Measurements from ENCODE around the gene CHAC1.

Gene CHAC1

DNA sequence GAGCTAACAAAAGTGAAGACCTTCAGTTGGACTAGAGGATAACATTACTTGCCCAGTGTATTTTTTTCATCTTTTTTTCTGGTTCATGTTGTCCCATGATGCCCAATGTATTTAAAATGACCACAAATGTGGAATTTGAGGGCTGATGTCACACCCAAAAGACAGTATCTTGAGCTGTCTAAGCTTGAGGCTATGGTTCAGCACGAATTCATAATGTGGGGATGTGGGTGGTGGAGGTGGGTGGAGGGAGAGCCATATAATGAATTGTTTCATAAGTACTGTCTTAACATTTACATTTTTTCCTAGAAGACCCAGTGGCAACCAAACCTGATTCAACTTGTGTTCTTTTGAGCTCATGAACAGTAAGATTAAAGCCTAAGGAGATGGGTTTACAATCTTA is 37.5 kb downstream of the CHAC1 start:
- DNase-seq, result no peak

DNA sequence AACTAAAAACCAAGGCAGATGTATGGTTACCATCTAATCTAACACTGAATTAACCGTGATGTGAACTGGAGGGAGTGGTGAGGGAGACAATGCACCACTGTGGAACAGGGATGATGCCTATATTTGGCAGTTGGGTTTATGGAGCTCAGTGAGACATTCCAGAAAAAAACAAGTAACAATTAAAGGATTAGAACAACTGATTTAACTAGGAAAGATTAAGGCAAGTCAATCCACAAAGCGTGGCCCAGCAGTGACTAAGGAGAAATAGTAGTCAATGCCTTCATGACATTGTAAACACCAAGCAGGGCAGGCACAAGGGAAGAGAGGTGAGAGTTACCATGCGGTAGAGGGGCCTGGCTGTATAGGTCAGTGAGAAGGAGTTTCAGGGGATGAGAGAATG is 38.1 kb downstream of the CHAC1 start:
- DNase-seq, result no peak

DNA sequence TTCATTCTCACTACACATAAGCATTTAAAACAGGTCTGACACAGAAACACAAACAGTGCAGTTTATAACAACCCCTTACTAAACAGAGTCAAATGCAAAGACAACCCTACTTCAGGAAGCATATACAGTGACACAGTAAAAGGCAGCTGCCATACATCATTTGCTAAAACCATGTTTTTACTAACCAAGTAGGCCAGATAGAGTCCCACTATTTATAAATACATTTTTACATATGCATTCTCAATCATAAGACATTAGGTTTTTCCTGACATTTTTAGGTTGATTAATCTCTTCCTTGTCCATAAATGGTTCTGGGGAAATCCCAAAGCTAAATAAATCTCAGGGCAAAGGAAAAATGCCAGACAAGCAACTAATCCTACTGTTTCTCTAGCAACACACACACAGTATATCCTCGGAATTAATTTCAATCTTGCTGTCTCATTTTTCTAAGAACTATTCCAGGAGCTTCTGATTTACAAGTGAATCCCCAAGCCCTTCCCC is 39.0 kb downstream of the CHAC1 start:
- no peak for DNase-seq

DNA sequence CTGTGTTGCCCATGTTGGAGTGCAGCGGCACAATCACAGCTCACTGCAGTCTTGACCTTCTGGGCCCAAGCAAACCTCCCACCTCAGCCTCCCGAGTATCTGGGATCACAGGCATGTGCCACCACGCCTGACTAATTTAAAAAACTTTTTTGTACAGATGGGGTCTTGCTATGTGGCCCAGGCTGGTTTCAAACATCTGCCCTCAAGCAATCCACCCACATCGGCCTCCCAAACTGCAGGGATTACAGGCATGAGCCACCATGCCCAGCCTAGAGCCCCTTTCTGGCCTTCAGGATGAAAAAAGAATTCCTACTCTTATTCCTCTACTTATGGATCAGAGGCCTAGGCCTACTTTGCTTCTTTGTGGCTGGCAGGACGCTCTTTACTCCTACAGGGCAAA is 39.6 kb downstream of the CHAC1 start:
- no peak for DNase-seq

DNA sequence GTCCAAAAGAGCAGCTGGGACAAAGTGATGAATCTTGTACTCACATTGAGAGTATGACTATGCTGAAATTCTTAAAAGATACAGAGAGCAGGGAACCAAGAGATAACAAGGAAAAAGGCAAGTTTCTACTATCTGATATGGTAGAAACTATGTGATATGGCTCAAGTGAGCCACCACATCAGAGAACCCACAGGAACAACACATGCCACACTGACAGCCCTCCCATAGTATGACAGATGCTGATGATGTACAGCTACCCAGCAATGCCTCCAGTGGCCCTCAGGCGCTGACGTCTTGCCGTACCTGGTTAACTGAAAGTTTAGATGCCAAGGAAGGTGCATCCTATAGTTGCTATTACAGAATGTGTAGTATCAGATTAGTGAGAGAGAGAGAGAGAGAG is 42.4 kb downstream of the CHAC1 start:
- no peak for DNase-seq

DNA sequence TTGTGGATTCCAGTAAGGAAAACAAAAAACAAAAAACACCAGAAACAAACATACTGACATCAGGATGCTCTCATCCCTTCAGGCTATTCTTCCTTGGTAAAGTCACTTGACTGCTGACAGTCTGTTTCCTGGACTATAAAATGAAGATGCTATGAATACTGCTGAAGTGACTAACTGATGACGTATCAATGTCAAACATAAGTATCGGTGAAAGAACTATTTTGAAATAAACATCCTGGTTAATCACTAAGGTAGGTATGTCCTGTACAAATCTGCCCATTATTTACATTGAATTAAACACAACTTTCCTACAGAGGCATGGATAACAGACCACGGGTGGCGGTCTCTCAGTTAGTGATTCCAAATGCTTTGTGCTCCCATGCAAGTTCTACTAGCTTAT is 45.9 kb downstream of the CHAC1 start:
- no peak for DNase-seq

DNA sequence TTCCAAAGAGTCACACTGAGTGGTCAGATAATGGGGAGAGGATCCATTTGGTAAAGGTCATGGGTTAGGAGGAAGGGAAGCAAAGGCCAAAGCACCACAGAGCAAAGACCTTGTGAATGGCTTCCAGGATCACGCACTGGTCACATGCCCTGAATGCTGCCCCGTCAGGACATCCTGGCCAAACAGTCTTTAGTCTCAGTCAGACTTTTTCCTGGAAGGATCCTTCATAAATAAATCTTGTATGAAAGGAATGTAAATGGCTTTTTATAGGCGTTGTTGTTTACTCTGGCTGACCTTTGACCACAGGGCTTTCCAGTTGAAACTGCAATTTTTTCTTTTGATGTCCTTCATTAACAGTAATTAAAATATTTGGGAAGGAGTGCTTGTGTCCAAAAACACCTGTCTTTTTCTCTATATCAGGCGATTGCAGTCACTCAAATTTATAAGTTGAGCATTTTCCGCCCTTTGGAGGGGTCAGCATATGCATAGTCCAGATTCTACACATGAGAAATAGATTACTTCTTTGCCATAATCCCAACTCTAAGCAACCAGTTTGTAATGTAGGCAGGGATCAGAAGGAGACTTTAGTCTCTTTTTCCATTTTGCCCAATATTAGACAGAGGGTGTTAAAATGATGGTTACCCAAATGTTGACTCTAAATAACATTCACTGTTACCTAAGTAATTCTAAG is 48.4 kb downstream of the CHAC1 start:
- DNase-seq, result no peak

DNA sequence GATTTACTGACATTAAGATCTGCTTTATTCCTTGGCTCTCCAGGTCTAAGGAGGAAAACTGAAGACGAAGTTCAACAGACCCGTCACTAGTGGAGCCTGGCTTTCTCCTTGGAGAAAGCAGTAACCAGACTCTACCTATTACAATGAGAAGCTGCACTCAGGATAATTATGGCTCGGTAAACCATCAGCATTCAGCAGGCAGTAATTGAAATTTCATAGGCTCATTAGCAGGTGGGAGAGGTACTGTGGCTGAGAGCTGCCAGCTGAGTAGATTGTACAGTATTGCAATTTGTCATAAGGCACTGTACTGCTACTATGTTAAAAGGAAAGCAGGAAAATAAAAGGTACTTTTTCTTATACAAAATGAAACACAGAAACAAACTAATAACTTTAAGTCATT is 51.2 kb downstream of the CHAC1 start:
- DNase-seq, result no peak
